HL-60 (cell line): ENCODE results near the gene TBL3.
"Not testable (repeated sequence)": the region's sequence is repeated elsewhere in the genome, so short reads cannot be mapped to it uniquely, and the experiment has no call there.

Experiments
- CTCF ChIP-seq: IDR thresholded peaks from one replicate; pipeline ENCODE4 v1.5.1; 2011; ENCODE audit warnings: low read length, control low read depth, inconsistent platforms; ENCODE audit not compliant: insufficient read depth
- GABPA ChIP-seq: IDR thresholded peaks from 2 replicates; pipeline ENCODE4 v1.6.1; 2012; ENCODE audit warnings: low read depth
- POLR2AphosphoS5 ChIP-seq: IDR thresholded peaks from 2 replicates; pipeline ENCODE4 v1.6.1; 2012; ENCODE audit warnings: low read depth
- SPI1 ChIP-seq: IDR thresholded peaks from 2 replicates; pipeline ENCODE4 v1.6.1; 2012; ENCODE audit warnings: low read depth, mild to moderate bottlenecking, borderline replicate concordance
- TF ChIP-seq, protein P1 (sequence below): IDR thresholded peaks from 2 replicates; pipeline ENCODE4 v1.6.1; 2012; ENCODE audit warnings: low read depth; ENCODE audit not compliant: insufficient replicate concordance

GRCh38 chr16:1939833-1940232 is 32.0 kb upstream of the TBL3 start:
- TF ChIP-seq CTCF, POLR2AphosphoS5, GABPA, SPI1: not testable (repeated sequence)
- TF ChIP-seq, protein P1, sequence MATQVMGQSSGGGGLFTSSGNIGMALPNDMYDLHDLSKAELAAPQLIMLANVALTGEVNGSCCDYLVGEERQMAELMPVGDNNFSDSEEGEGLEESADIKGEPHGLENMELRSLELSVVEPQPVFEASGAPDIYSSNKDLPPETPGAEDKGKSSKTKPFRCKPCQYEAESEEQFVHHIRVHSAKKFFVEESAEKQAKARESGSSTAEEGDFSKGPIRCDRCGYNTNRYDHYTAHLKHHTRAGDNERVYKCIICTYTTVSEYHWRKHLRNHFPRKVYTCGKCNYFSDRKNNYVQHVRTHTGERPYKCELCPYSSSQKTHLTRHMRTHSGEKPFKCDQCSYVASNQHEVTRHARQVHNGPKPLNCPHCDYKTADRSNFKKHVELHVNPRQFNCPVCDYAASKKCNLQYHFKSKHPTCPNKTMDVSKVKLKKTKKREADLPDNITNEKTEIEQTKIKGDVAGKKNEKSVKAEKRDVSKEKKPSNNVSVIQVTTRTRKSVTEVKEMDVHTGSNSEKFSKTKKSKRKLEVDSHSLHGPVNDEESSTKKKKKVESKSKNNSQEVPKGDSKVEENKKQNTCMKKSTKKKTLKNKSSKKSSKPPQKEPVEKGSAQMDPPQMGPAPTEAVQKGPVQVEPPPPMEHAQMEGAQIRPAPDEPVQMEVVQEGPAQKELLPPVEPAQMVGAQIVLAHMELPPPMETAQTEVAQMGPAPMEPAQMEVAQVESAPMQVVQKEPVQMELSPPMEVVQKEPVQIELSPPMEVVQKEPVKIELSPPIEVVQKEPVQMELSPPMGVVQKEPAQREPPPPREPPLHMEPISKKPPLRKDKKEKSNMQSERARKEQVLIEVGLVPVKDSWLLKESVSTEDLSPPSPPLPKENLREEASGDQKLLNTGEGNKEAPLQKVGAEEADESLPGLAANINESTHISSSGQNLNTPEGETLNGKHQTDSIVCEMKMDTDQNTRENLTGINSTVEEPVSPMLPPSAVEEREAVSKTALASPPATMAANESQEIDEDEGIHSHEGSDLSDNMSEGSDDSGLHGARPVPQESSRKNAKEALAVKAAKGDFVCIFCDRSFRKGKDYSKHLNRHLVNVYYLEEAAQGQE, result not testable (repeated sequence)
